OCI-M2 (cell line): ENCODE measurements around the gene NIPAL3.
"Not testable (repeated sequence)": the region's sequence is repeated elsewhere in the genome, so short reads cannot be mapped to it uniquely, and the experiment has no call there.

Source experiments
- DNase-seq: peaks from one replicate; lab custom pipeline; 2025; ENCODE audit not compliant: unreplicated experiment; lab: John Stamatoyannopoulos, UW

NIPAL3 gene

DNA sequence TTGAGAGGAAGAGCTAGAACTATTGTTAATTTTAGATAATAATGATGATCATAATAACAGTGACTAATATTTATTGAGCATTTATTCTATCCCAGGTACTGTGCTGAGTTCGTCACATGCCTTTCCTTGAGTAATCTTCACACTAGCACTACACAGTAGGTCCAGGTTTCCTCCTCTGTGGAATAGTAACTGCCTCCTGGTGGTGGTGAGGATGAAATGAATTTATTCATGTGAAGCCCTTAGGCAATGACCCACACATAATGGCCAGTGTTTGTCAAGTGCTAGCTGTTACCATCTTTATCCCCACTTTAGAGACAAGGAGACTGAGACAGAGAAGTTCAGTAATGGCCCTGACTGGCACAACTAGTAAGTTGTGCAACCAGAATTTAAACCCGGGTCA, 5.9 kb downstream of the NIPAL3 start:
- DNase-seq = no peak

DNA sequence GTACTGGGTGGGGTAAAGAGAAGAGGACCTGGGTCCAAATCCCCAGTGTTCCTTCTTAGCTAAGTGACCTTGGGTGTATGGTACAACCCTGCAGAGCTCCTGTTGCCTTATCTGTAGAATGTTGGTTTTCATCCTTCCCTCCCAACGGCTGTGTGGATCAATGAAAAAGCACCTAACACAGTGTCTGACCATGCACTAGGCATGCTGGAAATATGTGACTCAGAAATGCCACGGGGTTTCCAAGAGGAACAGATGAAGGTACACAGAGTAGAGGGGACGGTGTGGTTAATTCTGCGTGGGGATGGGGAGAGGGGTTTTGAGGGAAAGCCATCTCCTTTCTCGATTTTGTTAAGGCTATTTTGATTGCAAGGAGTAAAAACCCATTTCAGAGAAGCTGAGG, 8.6 kb downstream of the NIPAL3 start:
- DNase-seq = no peak

DNA sequence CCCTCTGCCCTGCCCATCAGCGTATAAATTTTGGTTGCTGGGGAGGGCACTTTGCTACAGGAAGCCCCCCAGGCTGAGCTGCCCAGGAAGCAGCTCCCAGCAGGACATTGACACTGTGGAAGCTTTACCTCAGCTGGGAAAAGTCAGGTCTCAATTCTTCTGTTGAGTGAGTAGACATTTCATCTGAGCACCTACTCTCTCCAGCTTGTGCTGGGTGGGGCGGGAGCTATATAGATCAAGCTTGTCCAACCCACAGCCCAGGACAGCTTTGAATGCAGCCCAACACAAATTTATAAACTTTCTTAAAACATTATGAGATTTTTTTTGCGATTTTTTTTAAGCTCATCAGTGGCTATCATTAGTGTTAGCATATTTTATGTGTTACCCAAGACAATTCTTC, 9.4 kb downstream of the NIPAL3 start:
- DNase-seq = no peak

DNA sequence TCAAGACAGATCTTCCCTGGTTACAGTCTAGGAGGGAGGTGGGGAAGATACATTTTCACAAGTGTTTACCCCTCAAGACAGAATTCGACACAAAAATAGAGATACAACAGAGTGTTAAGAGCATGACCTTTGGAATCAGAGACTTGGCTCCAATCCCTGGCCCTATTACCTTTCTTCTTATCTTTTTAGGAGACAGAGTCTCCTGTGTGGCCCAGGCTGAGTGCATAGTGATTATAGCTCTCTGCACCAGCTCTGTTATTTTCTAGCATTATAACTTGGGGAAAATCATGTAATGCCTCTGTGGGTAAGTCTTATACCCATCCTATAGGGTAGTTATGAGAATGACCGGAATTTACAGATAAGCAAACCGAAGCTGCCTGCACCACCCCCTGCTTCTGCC, 9.8 kb downstream of the NIPAL3 start:
- no peak for DNase-seq

- DNase-seq = no peak
Observed at GRCh38 chr1:24425922-24426321, 10.3 kb downstream of the NIPAL3 start.

GRCh38 chr1:24426744-24427544, 11.3 kb downstream of the NIPAL3 start:
- DNase-seq = no peak

DNA sequence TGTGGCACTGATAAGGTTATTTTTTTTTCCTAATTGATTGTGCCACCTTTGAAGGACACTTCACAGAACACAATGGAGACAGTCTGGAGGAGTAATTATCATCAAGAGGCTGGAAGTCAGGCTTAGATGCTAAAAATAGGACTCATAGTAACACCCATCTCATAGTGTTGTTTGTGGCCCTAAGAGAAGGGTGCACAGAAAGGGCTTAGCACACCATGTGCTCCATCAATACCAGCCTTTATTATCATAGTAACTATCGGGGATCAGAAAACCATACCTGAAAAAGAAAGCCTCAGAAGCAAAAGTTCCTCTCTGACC, 11.9 kb downstream of the NIPAL3 start:
- no peak for DNase-seq

DNA sequence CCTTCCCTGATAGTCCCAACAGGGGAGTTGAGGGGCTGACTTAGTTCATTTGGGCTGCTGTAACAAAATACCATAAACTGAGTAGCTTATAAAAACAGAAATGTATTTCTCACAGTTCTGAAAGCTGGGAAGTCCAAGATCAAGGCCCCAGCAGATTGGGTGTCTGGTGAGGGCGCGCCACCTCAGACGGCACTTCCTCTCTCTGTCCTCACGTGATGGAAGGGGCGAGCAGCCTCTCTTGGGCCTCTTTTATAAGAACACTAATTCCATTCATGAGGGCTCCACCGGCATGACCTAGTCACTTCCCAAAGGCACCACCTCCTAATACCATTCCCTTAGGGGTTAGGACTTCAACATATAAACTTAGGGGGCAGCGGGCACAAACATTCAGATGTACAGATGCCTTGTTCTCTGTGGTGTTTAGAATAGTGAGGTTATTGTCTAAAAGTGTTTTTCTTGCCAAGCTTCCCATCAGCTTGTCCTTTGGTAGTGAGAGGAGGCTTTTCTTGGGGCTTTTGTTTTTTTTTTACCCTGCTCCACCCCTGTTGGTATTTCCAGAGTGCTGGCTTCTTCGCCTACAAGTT, 20.3 kb downstream of the NIPAL3 start:
- no peak for DNase-seq

DNA sequence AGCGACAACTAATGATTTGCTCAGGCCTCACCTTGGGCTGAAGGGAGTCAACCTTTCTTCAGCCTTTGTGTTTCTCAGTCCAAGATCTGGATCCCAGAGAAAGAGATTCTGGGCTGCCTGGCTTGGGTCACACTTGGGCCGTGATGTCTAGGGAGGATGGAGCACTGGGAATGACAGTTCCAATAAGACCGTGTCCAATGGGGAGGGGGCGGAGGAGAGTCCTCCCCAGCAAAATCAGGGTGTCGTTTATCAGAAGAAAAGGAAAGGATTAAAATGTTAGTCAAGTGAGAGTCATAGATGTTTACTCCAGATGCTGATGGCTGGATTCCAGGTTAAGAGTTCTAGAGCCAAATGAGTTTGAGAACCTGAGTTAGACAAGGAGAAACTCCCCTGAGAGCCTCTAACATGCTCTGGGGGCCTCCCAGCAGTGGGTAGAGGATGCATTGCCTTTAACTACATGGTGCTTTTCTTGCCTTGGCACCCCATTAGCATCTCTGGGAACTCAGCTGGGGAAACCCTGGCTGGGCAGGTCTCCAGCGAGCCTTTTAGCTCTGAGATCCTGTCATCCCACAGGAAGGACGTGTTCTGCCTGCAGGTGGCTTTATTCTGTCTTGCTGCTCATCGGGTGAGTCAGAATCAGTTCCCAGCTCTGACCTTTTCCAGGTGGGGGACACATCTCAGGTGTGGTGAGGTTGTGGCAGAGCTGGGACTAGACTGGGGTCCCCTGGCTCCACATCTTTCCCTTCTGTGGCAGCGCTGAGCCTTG, 22.2 kb downstream of the NIPAL3 start:
- DNase-seq = no peak

DNA sequence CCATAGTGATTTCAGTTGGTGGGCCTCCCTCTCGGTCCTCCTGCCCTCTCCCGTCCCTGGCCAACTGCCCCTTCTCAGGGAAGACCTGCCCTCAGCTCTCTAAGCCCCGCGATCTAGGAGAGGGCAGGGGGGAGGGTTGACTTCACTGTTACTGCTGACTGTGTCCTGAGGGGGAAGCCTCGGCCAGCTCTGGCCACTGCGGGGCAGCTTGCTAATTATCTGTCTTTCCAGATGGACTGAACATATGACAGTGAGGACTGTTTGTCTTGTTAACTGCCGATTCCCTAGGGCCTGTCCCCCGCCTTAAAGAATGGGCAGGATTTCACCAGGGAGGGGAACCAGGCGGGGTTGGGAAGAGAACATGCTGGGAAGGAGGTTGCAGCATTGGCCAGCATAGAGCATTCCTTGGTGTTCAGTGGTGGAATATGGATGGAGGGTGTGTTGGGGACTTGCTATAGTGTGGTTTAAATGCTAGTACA, 22.9 kb downstream of the NIPAL3 start:
- DNase-seq = no peak

DNA sequence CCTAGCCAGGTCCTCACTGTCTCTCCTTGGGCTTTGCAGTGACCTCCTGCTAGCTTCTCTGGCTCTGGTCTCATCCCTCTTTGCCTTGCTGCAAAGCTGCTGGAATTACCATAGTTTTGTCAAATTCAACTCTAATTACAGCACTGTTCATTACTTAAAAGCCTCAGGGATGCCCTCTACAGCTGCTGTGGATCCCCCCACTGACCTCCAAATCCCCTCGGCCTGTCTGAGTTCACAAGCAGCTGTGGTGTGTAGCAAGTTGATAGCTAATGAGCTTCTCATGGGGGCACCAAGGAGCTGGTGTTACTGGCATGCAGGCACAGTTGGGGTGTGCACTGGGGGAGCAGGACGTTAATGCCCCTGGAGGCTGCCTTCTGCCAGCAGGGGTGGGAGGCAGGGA, 24.8 kb downstream of the NIPAL3 start:
- DNase-seq = no peak

- no peak for DNase-seq
Observed at GRCh38 chr1:24441480-24441879, 25.9 kb downstream of the NIPAL3 start.

DNA sequence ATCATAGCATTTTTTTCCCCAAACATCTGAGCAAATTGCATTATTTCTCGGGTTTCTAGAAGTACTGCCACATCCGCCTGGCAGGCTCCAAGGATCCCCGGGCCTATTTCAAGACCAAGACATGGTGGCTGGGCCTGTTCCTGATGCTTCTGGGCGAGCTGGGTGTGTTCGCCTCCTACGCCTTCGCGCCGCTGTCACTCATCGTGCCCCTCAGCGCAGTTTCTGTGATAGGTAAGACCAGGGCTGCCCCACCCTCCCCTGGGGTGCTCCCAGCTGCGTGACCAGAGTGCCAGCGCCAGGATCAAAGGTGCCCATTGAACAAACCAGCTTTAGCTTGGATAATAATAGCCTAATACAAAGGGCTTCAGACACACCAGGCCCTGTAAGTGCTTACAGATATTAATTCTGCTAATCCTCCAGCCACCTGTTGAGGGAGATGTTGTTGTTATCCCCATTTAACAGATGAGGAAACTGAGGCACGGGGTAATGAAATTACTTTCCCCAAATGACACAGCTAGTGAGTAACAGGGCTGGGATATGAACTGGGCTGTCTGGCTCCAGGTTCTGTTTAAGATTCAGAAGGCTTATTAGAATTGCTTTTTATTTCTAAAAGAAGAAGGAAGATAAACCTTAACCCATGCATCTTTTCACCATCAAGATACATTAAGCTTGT, 26.5 kb downstream of the NIPAL3 start:
- no peak for DNase-seq

- no peak for DNase-seq
Observed at GRCh38 chr1:24442764-24443163, 27.2 kb downstream of the NIPAL3 start.

GRCh38 chr1:24443241-24443656, 27.6 kb downstream of the NIPAL3 start:
- no peak for DNase-seq

GRCh38 chr1:24446446-24446845, 30.8 kb downstream of the NIPAL3 start:
- not testable (repeated sequence) for DNase-seq

GRCh38 chr1:24450316-24450715, 34.7 kb downstream of the NIPAL3 start:
- no peak for DNase-seq

GRCh38 chr1:24450857-24451397, 35.3 kb downstream of the NIPAL3 start:
- no peak for DNase-seq

DNA sequence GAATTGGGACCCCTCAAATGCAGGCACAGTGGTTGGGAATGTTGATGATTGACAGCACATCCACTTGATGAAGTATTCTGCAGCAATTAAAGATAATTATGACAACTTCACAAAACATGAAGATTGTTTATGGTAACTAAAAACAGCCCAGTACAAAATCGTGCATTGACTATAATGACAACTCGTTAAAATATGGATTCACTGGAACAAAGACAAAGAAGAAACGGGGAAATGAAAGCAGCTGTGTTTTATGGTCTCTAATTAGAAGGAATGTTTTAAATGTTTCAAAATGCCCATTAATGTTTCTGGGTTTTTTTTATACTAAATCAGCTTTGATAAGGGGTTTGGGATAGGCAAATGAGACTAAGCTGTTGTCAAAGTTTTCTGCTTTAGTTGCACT, 36.1 kb downstream of the NIPAL3 start:
- DNase-seq = no peak

DNA sequence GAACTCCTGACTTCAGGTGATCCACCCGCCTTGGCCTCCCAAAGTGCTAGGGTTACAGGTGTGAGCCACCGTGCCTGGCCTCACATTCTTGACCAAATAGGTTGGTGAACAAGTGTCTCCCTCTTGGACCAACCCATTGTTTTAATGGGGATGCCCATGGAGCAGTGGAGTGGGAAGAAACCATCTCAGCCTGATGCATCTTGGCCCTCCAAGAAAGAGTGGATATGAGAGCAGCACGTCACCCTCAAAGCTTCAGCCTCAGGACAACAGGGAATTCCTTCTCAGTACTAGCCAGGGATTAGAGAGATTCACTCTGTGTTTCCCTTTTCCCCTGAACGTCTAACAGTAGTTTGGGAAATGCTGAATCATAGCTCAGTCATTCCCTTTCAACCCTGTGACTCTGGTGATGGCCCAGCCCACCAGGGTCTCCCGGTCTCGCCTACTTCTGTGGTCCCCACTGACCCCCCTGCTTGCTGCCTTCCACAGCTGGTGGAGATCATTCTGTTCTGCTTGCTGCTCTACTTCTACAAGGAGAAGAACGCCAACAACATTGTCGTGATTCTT, 37.4 kb downstream of the NIPAL3 start:
- DNase-seq = no peak

DNA sequence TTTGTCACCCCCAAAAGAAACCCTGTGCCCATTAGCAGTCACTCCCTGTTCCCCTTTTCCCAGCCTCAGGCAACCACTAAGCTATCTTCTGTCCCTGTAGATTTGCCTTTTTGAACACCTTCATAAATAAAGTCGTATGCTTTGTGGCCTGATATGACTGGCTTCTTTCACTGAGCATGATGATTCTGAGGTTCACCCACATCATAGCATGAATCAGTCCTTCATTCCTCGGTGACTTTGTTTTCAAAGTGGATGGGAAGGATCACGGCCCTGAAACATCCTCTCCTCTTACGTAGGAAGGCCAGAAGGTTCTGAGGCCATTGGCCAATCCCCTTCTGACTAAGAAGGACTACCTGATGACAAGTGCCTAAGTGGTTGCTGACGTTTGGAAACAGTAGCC, 39.1 kb downstream of the NIPAL3 start:
- DNase-seq = no peak
